Body of pancreas (tissue), 4 donors: ENCODE measurements around the gene LSAMP. TPM values are rescaled to one million over a fixed set of nuclear protein-coding genes. Genes with fewer than 3 reads are reported as not detected.

Experiments used
- ATAC-seq: fragments of 150-250 bp; one replicate; pipeline ENCODE4 v1.9.1; 2016
- DNase-seq, 4 donors: peaks; one replicate each; pipeline ENCODE4 v3.0.0-alpha.2; 2019
- H3K27ac ChIP-seq, 4 donors: fragments of 200-600 bp; sonication (generic); 1 replicate in 3 of 4; 2 replicates in 1 of 4; pipeline versions ENCODE4 v1.5.1 to v1.6.1; 2016 to 2019; ENCODE audit warnings: mild to moderate bottlenecking in 1 of 4, mixed read lengths in 1 of 4, moderate library complexity in 1 of 4
- H3K27me3 ChIP-seq, 2 donors: fragments of 200-600 bp; sonication (generic); one replicate each; pipeline ENCODE4 v1.6.0; 2016; ENCODE audit warnings: mild to moderate bottlenecking in 1 of 2
- H3K36me3 ChIP-seq, 2 donors: fragments of 200-600 bp; sonication (generic); replicated peaks in 1 of 2; 2 replicates each; pipeline ENCODE4 v1.5.1; 2016; ENCODE audit warnings: low read depth in 2 of 2; ENCODE audit not compliant: insufficient read depth in 1 of 2
- H3K4me1 ChIP-seq: fragments of 200-600 bp; sonication (generic); one replicate; pipeline ENCODE4 v1.6.0; 2016
- H3K4me3 ChIP-seq, 2 donors: fragments of 200-600 bp; sonication (generic); 1 replicate in 1 of 2; 2 replicates in 1 of 2; pipeline ENCODE4 v1.5.1; 2016 to 2019
- H3K9me3 ChIP-seq, 3 donors: fragments of 200-600 bp; sonication (generic); 1 replicate in 2 of 3; 2 replicates in 1 of 3; pipeline ENCODE4 v1.5.1; 2016
- POLR2A ChIP-seq, 3 donors: fragments of 450-650 bp; IDR thresholded peaks; one replicate each; pipeline ENCODE4 v1.6.1; 2016; ENCODE audit warnings: antibody characterized with exemption in 3 of 3, mild to moderate bottlenecking in 2 of 3
- WGBS, 2 donors: methylation state at CpG; one replicate each; pipeline ENCODE4 v1.1.5; 2017; 5-methylcytosine and 5-hydroxymethylcytosine counted together
- intact Hi-C: fragments of 100-400 bp; cut with DNase I; formaldehyde crosslinking; loops from one replicate; pipeline ENCODE4 v1.15.1; 2023
- total RNA-seq, 2 donors: library from RNA; depleted of rRNA; stranded (reverse); fragments of >200 nt; gene quantifications; one replicate each; pipeline ENCODE4 v1.1.0, GENCODE V29; 2016
- TF ChIP-seq, protein P1 (sequence below), 7 experiments: fragments of 450-650 bp in 4 of 7; fragments of 200-600 bp in 3 of 7; sonication (generic) in 3 of 7; IDR thresholded peaks; one replicate each; pipeline ENCODE4 v1.5.1; 2016 to 2019; ENCODE audit warnings: antibody characterized with exemption in 7 of 7

LSAMP gene
- total RNA-seq, 2 donors from 2014 or later, result 1.6 to 2.1 TPM

GRCh38 chr3:115931581-115931980, 513.7 kb downstream of the LSAMP start:
- intact Hi-C loops, result no loop called here
- TF ChIP-seq, protein P1, sequence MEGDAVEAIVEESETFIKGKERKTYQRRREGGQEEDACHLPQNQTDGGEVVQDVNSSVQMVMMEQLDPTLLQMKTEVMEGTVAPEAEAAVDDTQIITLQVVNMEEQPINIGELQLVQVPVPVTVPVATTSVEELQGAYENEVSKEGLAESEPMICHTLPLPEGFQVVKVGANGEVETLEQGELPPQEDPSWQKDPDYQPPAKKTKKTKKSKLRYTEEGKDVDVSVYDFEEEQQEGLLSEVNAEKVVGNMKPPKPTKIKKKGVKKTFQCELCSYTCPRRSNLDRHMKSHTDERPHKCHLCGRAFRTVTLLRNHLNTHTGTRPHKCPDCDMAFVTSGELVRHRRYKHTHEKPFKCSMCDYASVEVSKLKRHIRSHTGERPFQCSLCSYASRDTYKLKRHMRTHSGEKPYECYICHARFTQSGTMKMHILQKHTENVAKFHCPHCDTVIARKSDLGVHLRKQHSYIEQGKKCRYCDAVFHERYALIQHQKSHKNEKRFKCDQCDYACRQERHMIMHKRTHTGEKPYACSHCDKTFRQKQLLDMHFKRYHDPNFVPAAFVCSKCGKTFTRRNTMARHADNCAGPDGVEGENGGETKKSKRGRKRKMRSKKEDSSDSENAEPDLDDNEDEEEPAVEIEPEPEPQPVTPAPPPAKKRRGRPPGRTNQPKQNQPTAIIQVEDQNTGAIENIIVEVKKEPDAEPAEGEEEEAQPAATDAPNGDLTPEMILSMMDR (IDR thresholded peaks at IDR 0.05), result no peak
- no peak for TF ChIP-seq POLR2A (IDR thresholded peaks at IDR 0.05)
- no peaks in the 10 kb centered on the region for H3K36me3 ChIP-seq
- ATAC-seq, result no peak
- no peaks in the 10 kb centered on the region for H3K9me3 ChIP-seq
- no peaks in the 10 kb centered on the region for H3K4me1 ChIP-seq
- 58 to 70% methylated on average over 2 of the region's 2 CpGs for WGBS, 2 donors
- H3K27me3 ChIP-seq, result no peaks in the 10 kb centered on the region
- no peak overlapping the region for H3K4me3 ChIP-seq
- H3K27ac ChIP-seq, result no peak overlapping the region
- DNase-seq, result no peak

DNA sequence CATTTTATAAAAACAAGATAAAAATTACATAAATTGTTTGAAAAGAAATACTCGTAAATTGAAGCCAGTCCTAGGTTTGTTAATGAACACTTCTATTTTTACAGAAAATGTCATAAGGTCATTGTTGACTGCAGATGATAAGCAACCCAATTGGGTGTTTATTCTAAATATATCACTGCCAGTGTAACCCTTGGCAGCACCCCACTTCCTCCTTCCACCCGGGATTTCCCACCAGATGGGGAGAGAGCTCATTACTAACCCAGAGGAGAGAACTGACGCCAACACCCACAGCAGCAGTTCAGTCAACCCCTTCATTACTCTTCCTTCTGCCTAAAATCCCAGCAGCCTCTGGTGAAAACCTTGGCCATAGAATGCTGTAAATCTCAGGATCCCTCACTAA, 514.4 kb downstream of the LSAMP start:
- Histone ChIP-seq H3K9me3 (no peaks in the 10 kb centered on the region), H3K4me3 (no peak overlapping the region), H3K27ac (no peak overlapping the region), H3K4me1 (no peaks in the 10 kb centered on the region), H3K36me3 (no peaks in the 10 kb centered on the region), H3K27me3 (no peaks in the 10 kb centered on the region)
- no peak for DNase-seq
- intact Hi-C loops, result no loop called here
- TF ChIP-seq, protein P1 (IDR thresholded peaks at IDR 0.05), result no peak
- no peak for TF ChIP-seq POLR2A (IDR thresholded peaks at IDR 0.05)
- WGBS, 2 donors, result 7 to 17% methylated on average over 3 of the region's 3 CpGs
- no peak for ATAC-seq

- Histone ChIP-seq H3K9me3 (no peaks in the 10 kb centered on the region), H3K4me3 (no peak overlapping the region), H3K27me3 (no peaks in the 10 kb centered on the region), H3K4me1 (no peaks in the 10 kb centered on the region), H3K27ac (no peak overlapping the region), H3K36me3 (no peaks in the 10 kb centered on the region)
- ATAC-seq, result no peak
- TF ChIP-seq, protein P1 (IDR thresholded peaks at IDR 0.05), result no peak
- TF ChIP-seq POLR2A (IDR thresholded peaks at IDR 0.05), result no peak
- DNase-seq, result no peak
- WGBS, 2 donors, result 70 to 71% methylated on average over 2 of the region's 2 CpGs
- intact Hi-C loops, result no loop called here
These were observed 515.1 kb downstream of the LSAMP start for GRCh38 chr3:115930168-115930567.

DNA sequence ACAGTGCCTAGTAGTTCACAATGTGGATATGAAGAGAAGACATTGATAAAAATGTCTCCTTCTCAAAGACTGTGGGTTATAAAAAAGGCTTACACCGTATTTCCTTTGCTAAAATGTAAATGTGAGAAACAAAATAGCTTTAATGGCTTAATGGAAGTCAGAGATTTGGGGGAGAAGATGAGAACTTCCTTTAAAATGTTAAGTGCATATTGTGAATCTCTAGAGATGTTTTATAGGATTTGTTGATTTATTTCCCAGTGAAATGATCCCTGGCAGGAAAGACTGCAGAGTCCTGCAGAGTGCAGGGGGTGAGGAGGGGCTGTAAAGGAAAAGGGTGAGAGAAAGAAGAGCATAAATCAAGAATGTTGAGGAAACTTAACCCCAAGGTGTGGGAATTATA, 516.9 kb downstream of the LSAMP start:
- Histone ChIP-seq H3K27me3 (no peaks in the 10 kb centered on the region), H3K9me3 (no peaks in the 10 kb centered on the region), H3K4me3 (no peak overlapping the region), H3K36me3 (no peaks in the 10 kb centered on the region), H3K4me1 (no peaks in the 10 kb centered on the region), H3K27ac (no peak overlapping the region)
- TF ChIP-seq, protein P1 (IDR thresholded peaks at IDR 0.05), result no peak
- no peak for TF ChIP-seq POLR2A (IDR thresholded peaks at IDR 0.05)
- 61 to 88% methylated on average over 1 of the region's 1 CpG for WGBS, 2 donors
- no peak for DNase-seq
- intact Hi-C loops, result no loop called here
- ATAC-seq, result no peak

- ATAC-seq, result no peak
- Histone ChIP-seq H3K4me1 (no peaks in the 10 kb centered on the region), H3K27ac (no peak overlapping the region), H3K4me3 (no peak overlapping the region), H3K27me3 (no peaks in the 10 kb centered on the region), H3K36me3 (no peaks in the 10 kb centered on the region), H3K9me3 (no peaks in the 10 kb centered on the region)
- TF ChIP-seq, protein P1 (IDR thresholded peaks at IDR 0.05), result no peak
- no peak for DNase-seq
- intact Hi-C loops, result no loop called here
These were observed 518.1 kb downstream of the LSAMP start for GRCh38 chr3:115927197-115927596.
